Measurements from ENCODE around the gene PLPPR2.

DNA sequence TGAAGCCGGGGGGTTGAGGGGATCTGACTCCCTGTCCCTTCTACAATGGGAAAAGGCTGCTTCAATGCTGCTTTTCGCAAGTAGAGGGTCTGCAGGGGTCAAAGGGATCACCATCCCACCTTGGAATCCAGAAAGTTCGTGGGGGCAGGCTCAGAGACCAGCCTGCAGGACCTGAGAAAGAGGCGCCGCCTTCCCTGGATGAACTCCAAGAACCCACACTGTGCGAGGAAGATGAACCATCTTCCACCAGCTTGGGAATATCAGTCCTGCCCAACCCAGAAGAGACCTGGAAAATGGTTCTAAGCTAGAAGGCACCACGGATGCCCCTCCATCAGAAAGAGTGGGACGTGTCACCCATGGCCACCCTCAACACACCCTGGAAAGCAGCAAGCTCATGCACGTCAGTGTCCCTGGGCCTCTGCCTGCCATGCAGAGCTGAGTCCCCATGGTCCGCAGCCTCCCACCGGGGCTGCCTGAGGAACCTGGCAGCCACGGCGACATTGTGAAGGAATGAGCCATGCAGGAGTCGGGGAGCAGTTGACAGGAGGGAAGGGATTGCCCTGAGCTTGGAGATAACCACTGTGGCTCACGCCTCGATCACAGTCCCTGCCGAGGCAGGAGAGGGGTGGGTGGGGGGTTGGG is 30.4 kb upstream of the PLPPR2 start:
- TF ChIP-seq, protein P1, sequence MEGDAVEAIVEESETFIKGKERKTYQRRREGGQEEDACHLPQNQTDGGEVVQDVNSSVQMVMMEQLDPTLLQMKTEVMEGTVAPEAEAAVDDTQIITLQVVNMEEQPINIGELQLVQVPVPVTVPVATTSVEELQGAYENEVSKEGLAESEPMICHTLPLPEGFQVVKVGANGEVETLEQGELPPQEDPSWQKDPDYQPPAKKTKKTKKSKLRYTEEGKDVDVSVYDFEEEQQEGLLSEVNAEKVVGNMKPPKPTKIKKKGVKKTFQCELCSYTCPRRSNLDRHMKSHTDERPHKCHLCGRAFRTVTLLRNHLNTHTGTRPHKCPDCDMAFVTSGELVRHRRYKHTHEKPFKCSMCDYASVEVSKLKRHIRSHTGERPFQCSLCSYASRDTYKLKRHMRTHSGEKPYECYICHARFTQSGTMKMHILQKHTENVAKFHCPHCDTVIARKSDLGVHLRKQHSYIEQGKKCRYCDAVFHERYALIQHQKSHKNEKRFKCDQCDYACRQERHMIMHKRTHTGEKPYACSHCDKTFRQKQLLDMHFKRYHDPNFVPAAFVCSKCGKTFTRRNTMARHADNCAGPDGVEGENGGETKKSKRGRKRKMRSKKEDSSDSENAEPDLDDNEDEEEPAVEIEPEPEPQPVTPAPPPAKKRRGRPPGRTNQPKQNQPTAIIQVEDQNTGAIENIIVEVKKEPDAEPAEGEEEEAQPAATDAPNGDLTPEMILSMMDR (conservative IDR thresholded peaks at IDR 0.05 in 1 of 2, IDR thresholded peaks at IDR 0.05 in 1 of 2; ENCODE audit: extremely low read depth in 1 of 2, insufficient read depth in 1 of 2, low read depth in 1 of 2, low read length in 2 of 2): no peak
- no peak for TF ChIP-seq EZH2 (IDR thresholded peaks at IDR 0.05; ENCODE audit: borderline replicate concordance, low read length)
